IMR-90 (cell line): Measurements from ENCODE around the gene ADAMTS19. TPM values are rescaled to one million over a fixed set of nuclear protein-coding genes. Genes with fewer than 3 reads are reported as not detected.

ENCODE experiments used
- ATAC-seq: fragments of 200-7000 bp; cut with Tn5 transposase; 2 replicates; pipeline ENCODE4 v1.9.1; 2020; ENCODE audit warnings: low read depth, mild to moderate bottlenecking, moderate library complexity
- BruUV-seq: library from RNA; stranded (reverse); fragments of 400-500 nt; replicated peaks from 2 replicates; lab custom pipeline; 2021; lab: Mats Ljungman, UMichigan
- CTCF ChIA-PET: fragments of 300-600 bp; formaldehyde crosslinking; extraction: SDS; loops from one replicate; lab custom pipeline; 2021; ENCODE audit warnings: antibody characterized with exemption; lab: Yijun Ruan, JAX
- POLR2A ChIA-PET: fragments of 300-600 bp; sonication (Branson Sonifier 250); formaldehyde crosslinking; loops from one replicate; lab custom pipeline; 2022; ENCODE audit warnings: antibody characterized with exemption; ENCODE audit not compliant: unreplicated experiment; lab: Charles Lee
- DNase-seq: peaks from one replicate; pipeline ENCODE4 v3.0.0; 2013
- H2AFZ ChIP-seq: replicated peaks from 2 replicates; pipeline ENCODE3; 2013; ENCODE audit warnings: low read length, mild to moderate bottlenecking; ENCODE audit not compliant: poor library complexity
- H2AK5ac ChIP-seq: 2 replicates; pipeline ENCODE4 v1.6.1; 2013; ENCODE audit warnings: low read depth, low read length, inconsistent platforms
- H2AK9ac ChIP-seq: replicated peaks from 2 replicates; pipeline ENCODE3; 2013; ENCODE audit warnings: mild to moderate bottlenecking, low read depth, low read length, moderate library complexity; ENCODE audit not compliant: poor library complexity
- H2BK120ac ChIP-seq: 2 replicates; pipeline ENCODE4 v1.6.1; 2013; ENCODE audit warnings: low read depth, low read length, inconsistent platforms
- H2BK15ac ChIP-seq: 3 replicates; pipeline ENCODE4 v1.6.1; 2013; ENCODE audit warnings: low read depth, low read length, inconsistent platforms
- H2BK20ac ChIP-seq: 2 replicates; pipeline ENCODE4 v1.6.1; 2013; ENCODE audit warnings: low read depth, mild to moderate bottlenecking, inconsistent platforms, low read length, moderate library complexity
- H2BK5ac ChIP-seq: 2 replicates; pipeline ENCODE4 v1.6.1; 2013; ENCODE audit warnings: mild to moderate bottlenecking, low read depth, low read length, inconsistent platforms; ENCODE audit not compliant: poor library complexity, severe bottlenecking
- H3K14ac ChIP-seq: replicated peaks from 2 replicates; pipeline ENCODE4 v1.6.1; 2013; ENCODE audit warnings: low read depth, low read length, inconsistent platforms
- H3K18ac ChIP-seq: 2 replicates; pipeline ENCODE4 v1.6.1; 2013; ENCODE audit warnings: low read depth, low read length, control low read depth
- H3K23ac ChIP-seq: 2 replicates; pipeline ENCODE4 v1.6.1; 2013; ENCODE audit warnings: low read depth, low read length, inconsistent platforms
- H3K27ac ChIP-seq: 2 replicates; pipeline ENCODE4 v1.5.1; 2013; ENCODE audit warnings: mild to moderate bottlenecking, control low read depth, low read length; ENCODE audit not compliant: insufficient read depth
- H3K27me3 ChIP-seq: 2 replicates; pipeline ENCODE4 v1.6.1; 2013; ENCODE audit warnings: low read length; ENCODE audit not compliant: control insufficient read depth, insufficient read depth
- H3K36me3 ChIP-seq: 2 replicates; pipeline ENCODE4 v1.6.1; 2013; ENCODE audit warnings: low read length, mixed read lengths; ENCODE audit not compliant: control insufficient read depth, insufficient read depth
- H3K4ac ChIP-seq: 2 replicates; pipeline ENCODE4 v1.6.1; 2013; ENCODE audit warnings: low read depth, low read length, inconsistent platforms
- H3K4me1 ChIP-seq: 2 replicates; pipeline ENCODE4 v1.6.1; 2013; ENCODE audit warnings: low read length, mixed read lengths; ENCODE audit not compliant: control insufficient read depth, insufficient read depth
- H3K4me2 ChIP-seq: 2 replicates; pipeline ENCODE4 v1.6.1; 2013; ENCODE audit warnings: low read depth, mild to moderate bottlenecking, control low read depth, low read length, moderate library complexity
- H3K4me3 ChIP-seq: 2 replicates; pipeline ENCODE4 v1.5.1; 2013; ENCODE audit warnings: low read depth, mild to moderate bottlenecking, control low read depth, low read length, moderate library complexity; ENCODE audit not compliant: insufficient read depth
- H3K56ac ChIP-seq: 2 replicates; pipeline ENCODE4 v1.6.1; 2013; ENCODE audit warnings: low read length, inconsistent platforms; ENCODE audit not compliant: insufficient read depth; ENCODE audit errors: extremely low read depth
- H3K79me1 ChIP-seq, 2 experiments: 2 replicates each; pipeline ENCODE4 v1.6.1; 2013; ENCODE audit warnings: low read length in 2 of 2, inconsistent platforms in 1 of 2, low read depth in 1 of 2
- H3K9ac ChIP-seq: 2 replicates; pipeline ENCODE4 v1.6.1; 2013; ENCODE audit warnings: low read depth, low read length, control low read depth
- H3K9me1 ChIP-seq: 2 replicates; pipeline ENCODE4 v1.6.1; 2013; ENCODE audit warnings: low read length, inconsistent platforms; ENCODE audit not compliant: insufficient read depth
- H3K9me3 ChIP-seq: 2 replicates; pipeline ENCODE4 v1.6.1; 2013; ENCODE audit warnings: low read length; ENCODE audit not compliant: control insufficient read depth, insufficient read depth
- H4K20me1 ChIP-seq: 2 replicates; pipeline ENCODE4 v1.6.1; 2013; ENCODE audit warnings: low read length, inconsistent platforms; ENCODE audit not compliant: insufficient read depth
- H4K5ac ChIP-seq: 2 replicates; pipeline ENCODE4 v1.6.1; 2013; ENCODE audit warnings: mild to moderate bottlenecking, low read depth, low read length, control low read depth
- H4K8ac ChIP-seq, 2 experiments: 2 replicates each; pipeline ENCODE4 v1.6.1; 2013; ENCODE audit warnings: low read depth in 2 of 2, low read length in 2 of 2, control low read depth in 1 of 2, inconsistent platforms in 1 of 2
- H4K91ac ChIP-seq: 2 replicates; pipeline ENCODE4 v1.6.1; 2013; ENCODE audit warnings: low read depth, low read length, inconsistent platforms; ENCODE audit not compliant: insufficient read depth
- RCOR1 ChIP-seq: IDR thresholded peaks from 2 replicates; pipeline ENCODE4 v1.6.1; 2012; ENCODE audit warnings: mild to moderate bottlenecking, low read length, improper control_type of control experiment; ENCODE audit not compliant: insufficient replicate concordance
- WGBS, 2 experiments: methylation state at CpG; one replicate each; pipeline versions ENCODE4 v1.1.5 to v1.1.7; 2013; ENCODE audit warnings: missing lambda C conversion rate in 2 of 2; ENCODE audit not compliant: insufficient read length in 1 of 2; ENCODE audit errors: extremely low coverage in 2 of 2; 5-methylcytosine and 5-hydroxymethylcytosine counted together
- dilution Hi-C: fragments of 300-500 bp; cut with HindIII; formaldehyde crosslinking; loops from one replicate; pipeline ENCODE4 v1.14.3; 2018; ENCODE audit warnings: low sequenced_read_pairs; ENCODE audit not compliant: unreplicated experiment
- in situ Hi-C: fragments of 300-500 bp; cut with MboI; formaldehyde crosslinking; loops from 3 replicates; pipeline ENCODE4 v1.14.3; 2019; ENCODE audit warnings: low sequenced_read_pairs, inconsistent platforms, mixed read lengths
- intact Hi-C: fragments of 100-400 bp; cut with micrococcal nuclease; formaldehyde crosslinking; loops from 2 replicates; pipeline ENCODE4 v1.10.0; 2022
- polyA plus RNA-seq, 3 experiments: library from polyadenylated mRNA; depleted of rRNA; stranded (reverse); fragments of >200 nt; gene quantifications; 2 replicates each; pipeline ENCODE4 v1.2.3, GENCODE V29; 2012; ENCODE audit warnings: low replicate concordance in 1 of 3
- total RNA-seq: library from RNA; depleted of rRNA; stranded (reverse); fragments of >200 nt; gene quantifications from 2 replicates; pipeline ENCODE4 v1.2.3, GENCODE V29; 2012
- TF ChIP-seq, protein P1 (sequence below): conservative IDR thresholded peaks from 2 replicates; pipeline ENCODE4 v1.5.1; 2012; ENCODE audit warnings: mild to moderate bottlenecking, low read depth, low read length, improper control_type of control experiment

The ADAMTS19 gene
- total and polyA plus RNA-seq, 2 of the 4 experiments (the other 2 are of a cell fraction) = under 0.01 to 0.17 TPM

DNA sequence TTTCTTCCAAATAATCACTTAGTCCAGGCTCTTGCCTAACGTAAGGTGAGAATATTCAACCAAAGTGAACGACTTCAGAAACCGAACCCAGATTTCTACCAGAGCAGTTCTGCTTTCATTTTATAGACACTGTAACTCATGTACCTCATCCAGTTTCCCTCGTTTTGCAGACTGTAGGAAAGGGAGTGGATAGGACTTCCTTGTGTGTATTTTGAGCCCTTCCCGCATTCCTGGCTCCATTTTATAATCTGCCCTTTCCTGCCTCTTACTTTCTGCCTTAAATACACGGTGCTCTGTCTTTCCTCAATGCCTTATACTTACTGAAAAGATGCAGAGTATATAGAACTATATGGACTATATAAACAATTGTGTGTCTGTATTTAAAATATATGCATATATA, 308.6 kb downstream of the ADAMTS19 start:
- Histone ChIP-seq H3K27ac (no peak overlapping the region), H3K56ac (no peak overlapping the region), H2BK15ac (no peak overlapping the region), H2BK5ac (no peak overlapping the region), H4K91ac (no peak overlapping the region), H3K36me3 (no peaks in the 10 kb centered on the region), H2BK120ac (no peak overlapping the region), H3K18ac (no peak overlapping the region), H2BK20ac (no peak overlapping the region), H3K79me1 (no peaks in the 10 kb centered on the region), H3K9me1 (no peaks in the 10 kb centered on the region), H3K4me1 (no peaks in the 10 kb centered on the region), H4K5ac (no peak overlapping the region), H4K20me1 (no peaks in the 10 kb centered on the region), H3K14ac (no peak overlapping the region), H3K27me3 (no peaks in the 10 kb centered on the region), H2AFZ (no peak overlapping the region), H2AK5ac (no peak overlapping the region), H3K9me3 (no peaks in the 10 kb centered on the region), H2AK9ac (no peak overlapping the region), H3K4me2 (no peak overlapping the region), H3K9ac (no peak overlapping the region), H4K8ac (no peak overlapping the region), H3K4ac (no peak overlapping the region), H3K23ac (no peak overlapping the region), H3K4me3 (no peak overlapping the region)
- ATAC-seq (no peak), DNase-seq (no peak)
- BruUV-seq = no TSS peak
- intact Hi-C loops = loop anchor here (1.0 to 5.0 kb wide), 9 partner anchors 104 to 1556 kb away; partner anchors contain the start of gene ADAMTS19
- POLR2A ChIA-PET = no interaction called here
- no peak for TF ChIP-seq RCOR1
- TF ChIP-seq, protein P1, sequence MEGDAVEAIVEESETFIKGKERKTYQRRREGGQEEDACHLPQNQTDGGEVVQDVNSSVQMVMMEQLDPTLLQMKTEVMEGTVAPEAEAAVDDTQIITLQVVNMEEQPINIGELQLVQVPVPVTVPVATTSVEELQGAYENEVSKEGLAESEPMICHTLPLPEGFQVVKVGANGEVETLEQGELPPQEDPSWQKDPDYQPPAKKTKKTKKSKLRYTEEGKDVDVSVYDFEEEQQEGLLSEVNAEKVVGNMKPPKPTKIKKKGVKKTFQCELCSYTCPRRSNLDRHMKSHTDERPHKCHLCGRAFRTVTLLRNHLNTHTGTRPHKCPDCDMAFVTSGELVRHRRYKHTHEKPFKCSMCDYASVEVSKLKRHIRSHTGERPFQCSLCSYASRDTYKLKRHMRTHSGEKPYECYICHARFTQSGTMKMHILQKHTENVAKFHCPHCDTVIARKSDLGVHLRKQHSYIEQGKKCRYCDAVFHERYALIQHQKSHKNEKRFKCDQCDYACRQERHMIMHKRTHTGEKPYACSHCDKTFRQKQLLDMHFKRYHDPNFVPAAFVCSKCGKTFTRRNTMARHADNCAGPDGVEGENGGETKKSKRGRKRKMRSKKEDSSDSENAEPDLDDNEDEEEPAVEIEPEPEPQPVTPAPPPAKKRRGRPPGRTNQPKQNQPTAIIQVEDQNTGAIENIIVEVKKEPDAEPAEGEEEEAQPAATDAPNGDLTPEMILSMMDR = no peak
- WGBS, 2 experiments = no CpG with 5 or more reads among the region's 6 CpGs
- in situ Hi-C loops = no loop called here
- CTCF ChIA-PET = interaction anchor here (0.5 to 1.1 kb wide), 11 partner anchors 9 to 865 kb away, joined by 3 to 9 read pairs (median 3); no protein-coding TSS in a partner anchor
- dilution Hi-C loops = no loop called here
